Spleen (tissue), 11 donors: ENCODE data around the gene GATA3. TPM values are rescaled to one million over a fixed set of nuclear protein-coding genes. Genes with fewer than 3 reads are reported as not detected.

Source experiments
- DNase-seq: peaks from one replicate; pipeline ENCODE4 v3.0.0-alpha.2; 2020
- H3K27ac ChIP-seq, 8 donors: fragments of 200-600 bp; sonication (generic) in 7 of 8; 1 replicate in 4 of 8; 2 replicates in 4 of 8; pipeline versions ENCODE4 v1.5.0 to v1.8.0; 2016 to 2021; ENCODE audit warnings: inconsistent platforms in 4 of 8, mild to moderate bottlenecking in 4 of 8, moderate library complexity in 1 of 8
- H3K27me3 ChIP-seq, 7 donors: fragments of 200-600 bp; sonication (generic) in 6 of 7; replicated peaks in 1 of 7; 1 replicate in 4 of 7; 2 replicates in 3 of 7; pipeline versions ENCODE4 v1.5.0 to v1.8.0; 2016 to 2021; ENCODE audit warnings: inconsistent platforms in 3 of 7, mild to moderate bottlenecking in 1 of 7
- H3K36me3 ChIP-seq, 6 donors: fragments of 200-600 bp; sonication (generic) in 5 of 6; 1 replicate in 4 of 6; 2 replicates in 2 of 6; pipeline versions ENCODE4 v1.5.0 to v1.8.0; 2016 to 2021; ENCODE audit warnings: inconsistent platforms in 2 of 6
- H3K4me1 ChIP-seq, 6 donors: fragments of 200-600 bp; sonication (generic) in 5 of 6; 1 replicate in 3 of 6; 2 replicates in 3 of 6; pipeline versions ENCODE4 v1.5.0 to v1.8.0; 2016 to 2021; ENCODE audit warnings: inconsistent platforms in 3 of 6
- H3K4me3 ChIP-seq, 8 donors: fragments of 200-600 bp; sonication (generic) in 7 of 8; 1 replicate in 4 of 8; 2 replicates in 4 of 8; pipeline versions ENCODE4 v1.5.0 to v1.8.0; 2016 to 2021; ENCODE audit warnings: inconsistent platforms in 4 of 8, mild to moderate bottlenecking in 4 of 8, moderate library complexity in 2 of 8
- H3K9me3 ChIP-seq, 8 donors: fragments of 200-600 bp; sonication (generic) in 7 of 8; 1 replicate in 4 of 8; 2 replicates in 4 of 8; pipeline versions ENCODE4 v1.5.0 to v1.8.0; 2016 to 2021; ENCODE audit warnings: inconsistent platforms in 4 of 8
- POLR2A ChIP-seq, 3 donors: fragments of 450-650 bp; IDR thresholded peaks; one replicate each; pipeline ENCODE4 v1.5.1; 2017; ENCODE audit warnings: antibody characterized with exemption in 3 of 3, mild to moderate bottlenecking in 1 of 3
- POLR2AphosphoS5 ChIP-seq, 3 donors: sonication (generic); formaldehyde crosslinking; IDR thresholded peaks; one replicate each; pipeline ENCODE4 v1.5.1; 2017; ENCODE audit warnings: antibody characterized with exemption in 3 of 3
- WGBS, 5 donors: extraction: QIAGEN DNeasy Blood & Tissue Kit in 3 of 5; methylation state at CpG; one replicate each; pipeline versions ENCODE4 v1.1.5 to v1.1.7; 2013 to 2018; 5-methylcytosine and 5-hydroxymethylcytosine counted together
- intact Hi-C: fragments of 100-400 bp; cut with DNase I; formaldehyde crosslinking; loops from one replicate; pipeline ENCODE4 v1.15.0; 2023; ENCODE audit warnings: low total_unique reads
- polyA plus RNA-seq, 3 donors: library from polyadenylated mRNA; stranded (reverse); fragments of 200-250 nt; gene quantifications; one replicate each; pipeline ENCODE4 v1.2.1, GENCODE V29; 2013
- total RNA-seq, 7 donors: library from RNA; depleted of rRNA in 3 of 7; stranded (reverse); fragments of >200 nt in 3 of 7; fragmentation: NEBNext Ultra II Directional in 4 of 7; extraction: Animal tissue kit (Norgen Biotek cat#: 25700) in 4 of 7; gene quantifications; one replicate each; pipeline versions ENCODE4 v1.1.0 to v1.2.1, GENCODE V29; 2016 to 2021
- TF ChIP-seq, protein P1 (sequence below), 11 experiments: fragments of 200-600 bp in 7 of 11; fragments of 450-650 bp in 4 of 11; sonication (generic) in 4 of 11; IDR thresholded peaks in 8 of 11; conservative IDR thresholded peaks in 3 of 11; 1 replicate in 7 of 11; 2 replicates in 4 of 11; pipeline versions ENCODE4 v1.4.0 to v1.8.0; 2016 to 2021; ENCODE audit warnings: antibody characterized with exemption in 11 of 11, inconsistent platforms in 4 of 11, mild to moderate bottlenecking in 1 of 11
- donor health status: healthy with polysubstance abuse.
- donor health status: DM: no; HTN: no; CAD: no; lungs with moderate emphysema.
- donor health status: DM: no; HTN: no; CAD: no.
- donor health status: Bipolar disorder and iron deficiency.
- donor health status: healthy.
- donor health status: DM: no; HTN: no; CAD: no.
- donor health status: DM: yes; HTN: yes; CAD: no.

Gene GATA3
- total and polyA plus RNA-seq, 10 donors, result 2.2 to 15.4 (median 6.0) TPM

DNA sequence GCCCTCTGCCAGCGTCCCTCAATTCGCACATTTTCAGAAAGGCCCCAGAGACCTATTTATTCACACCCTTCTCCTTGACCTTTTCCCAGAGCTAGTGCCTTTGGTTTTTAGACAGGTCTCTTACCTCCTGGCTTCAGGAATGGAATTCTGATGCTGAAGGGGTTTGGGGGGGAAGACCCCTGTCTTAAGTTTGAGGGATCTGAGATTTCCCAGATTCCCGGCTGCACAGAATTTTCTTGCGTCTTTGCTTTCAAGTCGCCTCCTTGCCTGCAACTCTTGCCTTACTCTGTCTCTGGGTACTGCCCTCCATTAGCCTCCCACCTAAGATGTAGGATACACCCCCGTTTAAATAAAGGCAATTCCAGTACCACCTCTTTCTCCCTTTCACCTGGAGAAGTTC is 1.9 kb downstream of the GATA3 start:
- intact Hi-C loops, result no loop called here
- Histone ChIP-seq H3K27ac (peak overlapping the region; percentile 70 to 89 (median 86)), H3K27me3 (peaks cover 4 to 99% (median 51%) of the 10 kb centered on the region in 7 donors), H3K36me3 (peaks cover 0 to 10% (median 0%) of the 10 kb centered on the region in 6 donors), H3K9me3 (no peaks in the 10 kb centered on the region), H3K4me1 (peaks cover 35 to 100% (median 87%) of the 10 kb centered on the region in 6 donors), H3K4me3 (peak overlapping the region; percentile 46 to 84 (median 60))
- TF ChIP-seq POLR2A (IDR thresholded peaks at IDR 0.05) (no peak), POLR2AphosphoS5 (IDR thresholded peaks at IDR 0.05) (no peak)
- TF ChIP-seq, protein P1, sequence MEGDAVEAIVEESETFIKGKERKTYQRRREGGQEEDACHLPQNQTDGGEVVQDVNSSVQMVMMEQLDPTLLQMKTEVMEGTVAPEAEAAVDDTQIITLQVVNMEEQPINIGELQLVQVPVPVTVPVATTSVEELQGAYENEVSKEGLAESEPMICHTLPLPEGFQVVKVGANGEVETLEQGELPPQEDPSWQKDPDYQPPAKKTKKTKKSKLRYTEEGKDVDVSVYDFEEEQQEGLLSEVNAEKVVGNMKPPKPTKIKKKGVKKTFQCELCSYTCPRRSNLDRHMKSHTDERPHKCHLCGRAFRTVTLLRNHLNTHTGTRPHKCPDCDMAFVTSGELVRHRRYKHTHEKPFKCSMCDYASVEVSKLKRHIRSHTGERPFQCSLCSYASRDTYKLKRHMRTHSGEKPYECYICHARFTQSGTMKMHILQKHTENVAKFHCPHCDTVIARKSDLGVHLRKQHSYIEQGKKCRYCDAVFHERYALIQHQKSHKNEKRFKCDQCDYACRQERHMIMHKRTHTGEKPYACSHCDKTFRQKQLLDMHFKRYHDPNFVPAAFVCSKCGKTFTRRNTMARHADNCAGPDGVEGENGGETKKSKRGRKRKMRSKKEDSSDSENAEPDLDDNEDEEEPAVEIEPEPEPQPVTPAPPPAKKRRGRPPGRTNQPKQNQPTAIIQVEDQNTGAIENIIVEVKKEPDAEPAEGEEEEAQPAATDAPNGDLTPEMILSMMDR (IDR thresholded peaks at IDR 0.05 in 8 of 11, conservative IDR thresholded peaks at IDR 0.05 in 3 of 11), result no peak
- WGBS, 5 donors, result 33 to 40% (median 37%) methylated on average over 6 of the region's 6 CpGs
- DNase-seq, result no peak

DNA sequence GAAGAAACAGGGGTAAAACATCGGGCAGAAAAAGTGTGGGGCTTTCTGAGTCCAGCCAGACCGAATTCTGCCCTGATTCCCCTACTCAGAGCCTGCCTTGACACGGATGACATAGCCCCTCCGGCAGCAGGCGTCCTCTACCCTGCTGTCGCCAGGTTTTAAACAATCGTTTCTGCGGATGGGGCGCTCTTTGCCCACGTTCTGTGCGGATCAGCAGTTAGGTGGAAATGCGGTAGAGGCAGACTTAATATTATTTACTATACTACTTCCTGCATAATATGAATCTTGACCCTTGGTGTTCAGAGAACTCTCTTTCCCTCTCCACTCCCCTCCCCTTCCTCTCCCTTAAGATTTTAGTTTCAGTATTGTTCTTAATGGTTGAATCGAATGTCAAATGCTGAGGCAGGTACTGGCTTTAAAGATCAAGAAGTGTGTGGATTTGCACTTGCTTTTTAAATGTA is 2.4 kb downstream of the GATA3 start:
- DNase-seq, result no peak
- peaks cover 30 to 100% (median 87%) of the 10 kb centered on the region in 6 donors for H3K4me1 ChIP-seq
- H3K36me3 ChIP-seq, result peaks cover 0 to 10% (median 0%) of the 10 kb centered on the region in 6 donors
- WGBS, 5 donors, result 13 to 23% (median 19%) methylated on average over 13 of the region's 13 CpGs
- H3K27ac ChIP-seq, result peak overlapping the region; percentile 70 to 89 (median 86)
- intact Hi-C loops, result no loop called here
- TF ChIP-seq POLR2AphosphoS5 (IDR thresholded peaks at IDR 0.05), result peak in 2 of 3 donors; percentile 65 to 71
- TF ChIP-seq, protein P1 (IDR thresholded peaks at IDR 0.05 in 8 of 11, conservative IDR thresholded peaks at IDR 0.05 in 3 of 11), result no peak
- TF ChIP-seq POLR2A (IDR thresholded peaks at IDR 0.05), result no peak
- H3K4me3 ChIP-seq, result peak overlapping the region; percentile 46 to 84 (median 60)
- H3K27me3 ChIP-seq, result peaks cover 2 to 99% (median 46%) of the 10 kb centered on the region in 7 donors
- H3K9me3 ChIP-seq, result no peaks in the 10 kb centered on the region

DNA sequence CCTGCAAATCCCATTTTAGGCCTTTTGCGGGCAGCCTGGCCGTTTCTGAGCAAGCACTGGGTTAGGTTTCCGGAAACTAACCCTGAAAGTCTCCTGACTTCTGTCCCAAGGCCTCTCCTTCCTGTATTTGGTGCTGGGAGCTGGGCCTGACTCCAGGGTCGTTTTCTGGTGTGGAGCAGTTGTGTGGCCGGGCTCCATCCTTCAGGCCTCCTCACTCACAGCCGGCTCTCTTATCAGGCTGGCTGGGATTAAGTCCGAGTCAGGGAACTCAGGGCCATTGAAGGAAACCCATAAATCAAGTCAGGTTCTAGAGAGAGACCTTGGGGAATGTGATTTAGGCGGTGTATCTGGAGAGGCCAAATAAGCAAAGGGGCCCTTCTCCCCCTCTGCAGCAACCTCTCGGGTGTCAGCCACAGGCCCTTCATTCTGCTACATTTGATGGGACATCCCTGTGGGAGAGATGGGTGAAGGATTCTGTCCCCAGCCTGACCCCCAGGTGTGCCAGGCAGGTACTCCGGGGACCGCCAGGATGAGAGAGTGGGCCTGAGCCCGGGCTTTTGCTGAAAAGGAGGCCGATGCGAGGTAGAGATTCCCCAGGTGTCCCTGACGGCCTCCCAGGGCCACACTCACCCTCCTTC is 3.3 kb downstream of the GATA3 start:
- Histone ChIP-seq H3K27ac (peak overlapping the region in 7 of 8 donors; percentile 84 to 89 (median 87)), H3K4me3 (peak overlapping the region in 6 of 8 donors; percentile 46 to 84 (median 62)), H3K4me1 (peaks cover 27 to 100% (median 87%) of the 10 kb centered on the region in 6 donors), H3K9me3 (no peaks in the 10 kb centered on the region), H3K36me3 (peaks cover 0 to 12% (median 0%) of the 10 kb centered on the region in 6 donors), H3K27me3 (peaks cover 0 to 90% (median 37%) of the 10 kb centered on the region in 7 donors)
- DNase-seq, result no peak
- no peak for TF ChIP-seq POLR2A (IDR thresholded peaks at IDR 0.05)
- TF ChIP-seq POLR2AphosphoS5 (IDR thresholded peaks at IDR 0.05), result peak in 2 of 3 donors; percentile 53 to 55
- intact Hi-C loops, result no loop called here
- 61 to 77% (median 72%) methylated on average over 14 to 15 of the region's 15 CpGs for WGBS, 5 donors

DNA sequence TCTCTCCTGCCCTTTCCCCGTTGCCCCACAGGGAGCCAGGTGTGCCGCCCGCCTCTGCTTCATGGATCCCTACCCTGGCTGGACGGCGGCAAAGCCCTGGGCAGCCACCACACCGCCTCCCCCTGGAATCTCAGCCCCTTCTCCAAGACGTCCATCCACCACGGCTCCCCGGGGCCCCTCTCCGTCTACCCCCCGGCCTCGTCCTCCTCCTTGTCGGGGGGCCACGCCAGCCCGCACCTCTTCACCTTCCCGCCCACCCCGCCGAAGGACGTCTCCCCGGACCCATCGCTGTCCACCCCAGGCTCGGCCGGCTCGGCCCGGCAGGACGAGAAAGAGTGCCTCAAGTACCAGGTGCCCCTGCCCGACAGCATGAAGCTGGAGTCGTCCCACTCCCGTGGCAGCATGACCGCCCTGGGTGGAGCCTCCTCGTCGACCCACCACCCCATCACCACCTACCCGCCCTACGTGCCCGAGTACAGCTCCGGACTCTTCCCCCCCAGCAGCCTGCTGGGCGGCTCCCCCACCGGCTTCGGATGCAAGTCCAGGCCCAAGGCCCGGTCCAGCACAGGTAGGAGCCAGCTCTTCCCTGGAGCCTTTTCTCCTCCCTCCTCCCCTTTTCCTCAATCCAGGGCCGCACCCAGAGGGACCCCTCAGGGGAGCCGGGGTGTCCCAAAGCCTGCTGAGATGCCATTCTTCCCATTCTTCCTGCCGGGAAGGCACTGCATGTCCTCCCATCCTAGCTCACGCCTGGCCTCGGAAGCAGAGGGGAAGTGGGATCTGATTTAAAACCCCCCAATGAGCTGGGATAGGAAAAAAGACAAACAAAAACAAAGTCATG is 4.0 kb downstream of the GATA3 start:
- 82 to 93% (median 86%) methylated on average over 45 of the region's 45 CpGs for WGBS, 5 donors
- TF ChIP-seq, protein P1 (IDR thresholded peaks at IDR 0.05 in 8 of 11, conservative IDR thresholded peaks at IDR 0.05 in 3 of 11), result no peak
- TF ChIP-seq POLR2A (IDR thresholded peaks at IDR 0.05), result no peak
- peak in 1 of 3 donors; percentile 31 for TF ChIP-seq POLR2AphosphoS5 (IDR thresholded peaks at IDR 0.05)
- Histone ChIP-seq H3K27ac (peak overlapping the region in 7 of 8 donors; percentile 84 to 89 (median 87)), H3K36me3 (peaks cover 0 to 16% (median 0%) of the 10 kb centered on the region in 6 donors), H3K4me1 (peaks cover 28 to 100% (median 84%) of the 10 kb centered on the region in 6 donors), H3K27me3 (peaks cover 0 to 84% (median 30%) of the 10 kb centered on the region in 7 donors), H3K4me3 (peak overlapping the region in 2 of 8 donors; percentile 68 to 84), H3K9me3 (no peaks in the 10 kb centered on the region)
- intact Hi-C loops, result no loop called here
- no peak for DNase-seq
